Astrocyte (in vitro differentiated cells and primary cell): ENCODE measurements around the gene IVNS1ABP.

Experiments used
- CTCF ChIP-seq: IDR thresholded peaks from 2 replicates; pipeline ENCODE4 v1.5.1; 2011; ENCODE audit warnings: low read depth, mild to moderate bottlenecking, inconsistent platforms, low read length, moderate library complexity; ENCODE audit not compliant: insufficient read depth
- EZH2 ChIP-seq: IDR thresholded peaks from 2 replicates; pipeline ENCODE4 v1.6.1; 2012; ENCODE audit warnings: mild to moderate bottlenecking, low read length, inconsistent platforms; ENCODE audit not compliant: insufficient read depth

GRCh38 chr1:185317034-185317885 lies at the start of gene IVNS1ABP:
- TF ChIP-seq CTCF (no peak), EZH2 (no peak)
